Chondrocyte (in vitro differentiated cells): ENCODE data around the gene OR5K3. TPM values are rescaled to one million over a fixed set of nuclear protein-coding genes. Genes with fewer than 3 reads are reported as not detected.

Experiments used
- DNase-seq: peaks from one replicate; pipeline ENCODE4 v3.0.0; 2021; ENCODE audit warnings: mixed read lengths, low spot score
- H3K27ac Mint-ChIP-seq: one replicate; pipeline ENCODE4 v1.8.0; 2021; ENCODE audit warnings: mild to moderate bottlenecking, moderate library complexity, mixed read lengths; ENCODE audit not compliant: unreplicated experiment
- H3K27me3 Mint-ChIP-seq: 2 replicates; pipeline ENCODE4 v1.8.0; 2021; ENCODE audit warnings: low read depth, mixed read lengths
- H3K36me3 Mint-ChIP-seq: 2 replicates; pipeline ENCODE4 v1.8.0; 2021; ENCODE audit warnings: low read depth, mixed read lengths
- H3K4me1 Mint-ChIP-seq: 2 replicates; pipeline ENCODE4 v1.8.0; 2021; ENCODE audit warnings: low read depth, mild to moderate bottlenecking, mixed read lengths
- H3K4me3 Mint-ChIP-seq: one replicate; pipeline ENCODE4 v1.8.0; 2021; ENCODE audit warnings: mild to moderate bottlenecking, moderate library complexity, mixed read lengths; ENCODE audit not compliant: unreplicated experiment
- H3K9me3 Mint-ChIP-seq: 2 replicates; pipeline ENCODE4 v1.8.0; 2021; ENCODE audit warnings: low read depth, mixed read lengths
- total RNA-seq: library from RNA; stranded (reverse); gene quantifications from 3 replicates; pipeline ENCODE4 v1.2.1, GENCODE V29; 2021
- TF ChIP-seq, protein P1 (sequence below): fragments of 200-600 bp; sonication (generic); IDR thresholded peaks from 2 replicates; pipeline ENCODE4 v1.5.0; 2021; ENCODE audit warnings: antibody characterized with exemption, mild to moderate bottlenecking, moderate library complexity

The OR5K3 gene
- total RNA-seq, 1 donor from 2014 or later = not detected

DNA sequence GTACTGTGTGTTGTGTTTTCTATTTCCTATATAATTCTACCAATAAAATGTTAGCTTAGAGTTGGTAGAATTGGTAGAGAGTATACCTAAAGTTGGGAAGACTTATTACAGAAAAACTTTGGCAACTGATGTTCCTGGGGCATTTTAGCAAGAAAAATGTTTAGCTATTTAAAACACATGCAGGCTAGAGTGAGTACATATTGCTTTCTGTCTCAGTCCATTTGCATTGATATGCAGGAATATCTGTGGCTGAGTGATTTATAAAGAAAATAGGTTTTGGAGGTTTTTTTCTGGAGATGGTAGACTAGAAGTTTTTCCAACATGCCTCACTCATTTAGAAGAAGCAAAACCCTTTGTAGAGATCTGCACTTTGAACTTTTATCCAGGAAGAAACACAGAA lies 42.1 kb downstream of the OR5K3 start:
- TF ChIP-seq, protein P1, sequence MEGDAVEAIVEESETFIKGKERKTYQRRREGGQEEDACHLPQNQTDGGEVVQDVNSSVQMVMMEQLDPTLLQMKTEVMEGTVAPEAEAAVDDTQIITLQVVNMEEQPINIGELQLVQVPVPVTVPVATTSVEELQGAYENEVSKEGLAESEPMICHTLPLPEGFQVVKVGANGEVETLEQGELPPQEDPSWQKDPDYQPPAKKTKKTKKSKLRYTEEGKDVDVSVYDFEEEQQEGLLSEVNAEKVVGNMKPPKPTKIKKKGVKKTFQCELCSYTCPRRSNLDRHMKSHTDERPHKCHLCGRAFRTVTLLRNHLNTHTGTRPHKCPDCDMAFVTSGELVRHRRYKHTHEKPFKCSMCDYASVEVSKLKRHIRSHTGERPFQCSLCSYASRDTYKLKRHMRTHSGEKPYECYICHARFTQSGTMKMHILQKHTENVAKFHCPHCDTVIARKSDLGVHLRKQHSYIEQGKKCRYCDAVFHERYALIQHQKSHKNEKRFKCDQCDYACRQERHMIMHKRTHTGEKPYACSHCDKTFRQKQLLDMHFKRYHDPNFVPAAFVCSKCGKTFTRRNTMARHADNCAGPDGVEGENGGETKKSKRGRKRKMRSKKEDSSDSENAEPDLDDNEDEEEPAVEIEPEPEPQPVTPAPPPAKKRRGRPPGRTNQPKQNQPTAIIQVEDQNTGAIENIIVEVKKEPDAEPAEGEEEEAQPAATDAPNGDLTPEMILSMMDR = no peak
- Mint-ChIP-seq H3K4me3 (no peak overlapping the region), H3K9me3 (peaks cover 25% of the 10 kb centered on the region), H3K4me1 (no peaks in the 10 kb centered on the region), H3K27me3 (peaks cover 7% of the 10 kb centered on the region), H3K36me3 (no peaks in the 10 kb centered on the region), H3K27ac (no peak overlapping the region)
- no peak for DNase-seq

DNA sequence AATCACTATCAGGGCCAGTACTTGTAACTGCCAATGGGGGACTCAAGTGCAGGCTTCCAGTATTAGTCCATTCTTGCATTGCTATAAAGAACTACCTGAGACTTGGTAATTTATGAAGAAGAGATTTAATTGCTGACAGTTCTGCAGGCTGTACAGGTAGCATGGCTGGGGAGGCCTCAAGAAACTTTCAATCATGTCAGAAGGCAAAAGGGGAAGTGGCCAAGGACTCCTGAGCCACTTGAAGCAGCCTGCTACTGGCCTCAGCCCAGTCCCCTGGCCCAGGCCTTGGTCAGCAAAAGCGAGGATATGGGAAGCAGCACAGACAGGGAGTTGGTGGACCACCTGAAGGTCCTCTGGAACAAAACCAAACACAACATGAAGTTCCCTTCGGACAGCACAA lies 43.3 kb downstream of the OR5K3 start:
- H3K27me3 Mint-ChIP-seq = peaks cover 8% of the 10 kb centered on the region
- H3K4me1 Mint-ChIP-seq = no peaks in the 10 kb centered on the region
- no peak overlapping the region for H3K27ac Mint-ChIP-seq
- no peak overlapping the region for H3K4me3 Mint-ChIP-seq
- no peak for DNase-seq
- peaks cover 24% of the 10 kb centered on the region for H3K9me3 Mint-ChIP-seq
- H3K36me3 Mint-ChIP-seq = no peaks in the 10 kb centered on the region
- TF ChIP-seq, protein P1 = no peak

DNA sequence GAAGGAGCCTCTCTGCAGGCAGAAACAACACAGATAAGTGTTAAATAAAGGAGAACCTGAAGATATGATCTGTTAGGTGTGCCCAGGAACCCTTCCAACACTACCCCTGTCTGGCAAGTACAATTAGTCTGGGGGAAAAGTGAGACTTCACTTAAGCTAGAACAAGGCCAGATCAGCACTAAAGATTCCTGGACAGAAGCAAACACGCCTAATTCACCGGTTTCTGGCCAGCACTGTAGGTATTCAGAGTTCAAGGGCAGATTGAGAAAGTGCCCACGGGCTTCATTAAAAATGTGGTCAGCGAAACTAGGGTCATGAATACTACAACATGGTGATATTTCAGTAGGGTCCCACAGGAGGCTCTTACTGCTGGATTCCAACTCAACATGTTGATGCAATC lies 43.9 kb downstream of the OR5K3 start:
- no peaks in the 10 kb centered on the region for H3K36me3 Mint-ChIP-seq

DNA sequence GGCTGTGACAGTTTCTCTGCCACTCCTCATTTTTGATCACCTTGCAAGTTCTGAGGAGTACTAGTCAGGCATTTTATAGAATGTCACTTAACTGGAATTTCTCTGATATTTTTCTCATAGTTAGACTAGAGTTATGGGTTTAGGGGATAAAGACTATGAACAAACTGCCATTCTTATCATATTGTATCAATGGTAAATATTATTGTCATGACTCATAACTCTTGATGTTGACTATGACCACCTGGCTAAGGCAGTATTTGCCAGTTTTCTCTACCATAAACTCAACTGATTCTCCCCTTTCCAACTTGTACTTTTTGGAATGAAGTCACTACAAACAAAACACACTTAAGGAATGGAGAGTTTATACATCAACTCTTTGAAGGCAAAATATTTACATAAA lies 49.8 kb downstream of the OR5K3 start:
- Mint-ChIP-seq H3K27ac (no peak overlapping the region), H3K9me3 (no peaks in the 10 kb centered on the region), H3K36me3 (no peaks in the 10 kb centered on the region), H3K4me3 (no peak overlapping the region), H3K4me1 (no peaks in the 10 kb centered on the region), H3K27me3 (peaks cover 20% of the 10 kb centered on the region)
- TF ChIP-seq, protein P1 = no peak
- no peak for DNase-seq

More for the DNA sequence above, 43.9 kb downstream of the OR5K3 start:
- H3K4me3 Mint-ChIP-seq = no peak overlapping the region
- TF ChIP-seq, protein P1 = no peak
- no peak for DNase-seq
- peaks cover 18% of the 10 kb centered on the region for H3K9me3 Mint-ChIP-seq
- H3K27me3 Mint-ChIP-seq = peaks cover 8% of the 10 kb centered on the region
- H3K27ac Mint-ChIP-seq = no peak overlapping the region
- H3K4me1 Mint-ChIP-seq = no peaks in the 10 kb centered on the region

Other genes with a start within 250 kb of the OR5K3 start
- gene OR5H14, start 243.2 kb upstream of the OR5K3 start, total RNA-seq = not detected in 3 replicates
- not detected in 3 replicates for gene OR5H15, start 224.0 kb upstream of the OR5K3 start, total RNA-seq
- not detected in 3 replicates for gene OR5H6, start 126.4 kb upstream of the OR5K3 start, total RNA-seq
- gene OR5H2, start 108.2 kb upstream of the OR5K3 start, total RNA-seq = not detected in 3 replicates
- gene OR5K4, start 36.8 kb upstream of the OR5K3 start, total RNA-seq = not detected in 3 replicates
- not detected in 3 replicates for gene OR5K1, start 72.5 kb downstream of the OR5K3 start, total RNA-seq
- not detected in 3 replicates for gene OR5K2, start 107.0 kb downstream of the OR5K3 start, total RNA-seq
- gene CLDND1, start 132.2 kb downstream of the OR5K3 start, total RNA-seq = 86.4 to 100.0 TPM (median 89.7 TPM) in 3 replicates
- not detected in 3 replicates for gene GPR15, start 141.3 kb downstream of the OR5K3 start, total RNA-seq
- gene CPOX, start 202.9 kb downstream of the OR5K3 start, total RNA-seq = 11.8 to 19.2 TPM (median 16.2 TPM) in 3 replicates